HepG2 (cell line): Measurements from ENCODE around the gene ZNF343. TPM values are rescaled to one million over a fixed set of nuclear protein-coding genes. Genes with fewer than 3 reads are reported as not detected.
A peak's percentile ranks its signal among the peaks of the same experiment; 100 is the strongest.

Source experiments
- ATAC-seq: fragments of 200-7000 bp; cut with Tn5 transposase; 3 replicates; pipeline ENCODE4 v1.9.1; 2020; ENCODE audit warnings: mild to moderate bottlenecking, moderate library complexity
- BruUV-seq: library from RNA; stranded (reverse); fragments of 400-500 nt; replicated peaks from 2 replicates; lab custom pipeline; 2021; lab: Mats Ljungman, UMichigan
- CTCF ChIA-PET: fragments of 300-600 bp; formaldehyde crosslinking; extraction: SDS; loops from one replicate; lab custom pipeline; 2021; ENCODE audit warnings: low total read pairs, inconsistent platforms, low intra/inter-chr PET ratio; lab: Yijun Ruan, JAX
- POLR2A ChIA-PET: fragments of 350-600 bp; sonication (Branson Sonifier 250); formaldehyde crosslinking; loops from one replicate; lab custom pipeline; 2020; ENCODE audit warnings: antibody characterized with exemption, inconsistent platforms; lab: Yijun Ruan, JAX
- DNase-seq: peaks from one replicate; pipeline ENCODE4 v3.0.0-alpha.2; 2015; ENCODE audit warnings: low spot score
- FAIRE-seq: peaks from 3 replicates; lab custom pipeline; 2011; peaks lifted over from hg19 to GRCh38; lab: Jason Lieb, UNC
- H2AFZ ChIP-seq: one replicate; pipeline ENCODE4 v1.6.1; 2011; ENCODE audit warnings: low read length, inconsistent platforms
- H3K27ac ChIP-seq: fragments of 300-600 bp; 3 replicates; pipeline ENCODE4 v1.8.0; 2011; ENCODE audit warnings: mixed run types, mild to moderate bottlenecking, mixed read lengths, low read length, inconsistent platforms; ENCODE audit not compliant: insufficient read depth; ENCODE audit errors: extremely low read length
- H3K27me3 ChIP-seq, 2 experiments: fragments of 200-600 bp in 1 of 2; 2 replicates in 1 of 2; 3 replicates in 1 of 2; pipeline versions ENCODE4 v1.6.0 to v1.8.0; 2011; ENCODE audit warnings: low read length in 2 of 2, mild to moderate bottlenecking in 2 of 2, moderate library complexity in 2 of 2, inconsistent platforms in 1 of 2; ENCODE audit not compliant: insufficient read depth in 2 of 2, control insufficient read depth in 1 of 2
- H3K36me3 ChIP-seq, 2 experiments: fragments of 200-600 bp in 1 of 2; replicated peaks in 1 of 2; 2 replicates in 1 of 2; 3 replicates in 1 of 2; pipeline versions ENCODE4 v1.5.1 to v1.8.0; 2011; ENCODE audit warnings: low read length in 2 of 2, inconsistent platforms in 1 of 2; ENCODE audit not compliant: insufficient read depth in 2 of 2, control insufficient read depth in 1 of 2
- H3K4me1 ChIP-seq: 2 replicates; pipeline ENCODE4 v1.5.1; 2012; ENCODE audit warnings: low read length, inconsistent platforms; ENCODE audit not compliant: insufficient read depth
- H3K4me2 ChIP-seq: 2 replicates; pipeline ENCODE4 v1.6.0; 2011; ENCODE audit warnings: low read depth, low read length, inconsistent platforms
- H3K4me3 ChIP-seq, 3 experiments: fragments of 200-600 bp in 1 of 3; sonication (generic), shearing (Covaris generic) in 1 of 3; replicated peaks in 1 of 3; 2 replicates each; pipeline ENCODE4 v1.5.1; 2011 to 2016; ENCODE audit warnings: low read length in 3 of 3, inconsistent platforms in 2 of 3, low read depth in 2 of 3, mild to moderate bottlenecking in 2 of 3, control low read depth in 1 of 3, mixed read lengths in 1 of 3; ENCODE audit not compliant: insufficient read depth in 1 of 3
- H3K79me2 ChIP-seq: one replicate; pipeline ENCODE4 v1.6.1; 2011; ENCODE audit warnings: low read length, inconsistent platforms; ENCODE audit not compliant: insufficient read depth
- H3K9ac ChIP-seq: 2 replicates; pipeline ENCODE4 v1.6.0; 2011; ENCODE audit warnings: mild to moderate bottlenecking, low read depth, low read length, inconsistent platforms; ENCODE audit not compliant: insufficient read depth
- H3K9me3 ChIP-seq: 2 replicates; pipeline ENCODE4 v1.5.1; 2012; ENCODE audit warnings: mild to moderate bottlenecking, low read length
- H4K20me1 ChIP-seq: 2 replicates; pipeline ENCODE4 v1.6.0; 2011; ENCODE audit warnings: inconsistent platforms, mild to moderate bottlenecking, low read length, moderate library complexity; ENCODE audit not compliant: insufficient read depth
- CCDC6 ChIP-seq: sonication (generic); formaldehyde crosslinking; IDR thresholded peaks from 2 replicates; pipeline ENCODE4 v1.8.1; 2022; ENCODE audit warnings: mild to moderate bottlenecking, missing genetic modification reagents, moderate library complexity
- MAFF ChIP-seq: IDR thresholded peaks from 2 replicates; pipeline ENCODE4 v1.6.1; 2011; ENCODE audit warnings: low read depth, low read length, improper control_type of control experiment
- NFE2L2 ChIP-seq: fragments of 150-350 bp; IDR thresholded peaks from 2 replicates; pipeline ENCODE4 v1.6.1; 2014; ENCODE audit warnings: low read length
- PRDM15 ChIP-seq: sonication (generic); formaldehyde crosslinking; IDR thresholded peaks from 2 replicates; pipeline ENCODE4 v1.4.0; 2020; ENCODE audit warnings: missing genetic modification reagents
- ZNF407 ChIP-seq: sonication (generic); formaldehyde crosslinking; IDR thresholded peaks from one replicate; pipeline ENCODE4 v1.5.1; 2020; ENCODE audit warnings: mild to moderate bottlenecking, missing genetic modification reagents; ENCODE audit errors: not compliant biosample characterization
- ZNF639 ChIP-seq: conservative IDR thresholded peaks from 2 replicates; pipeline ENCODE4 v1.6.1; 2018; ENCODE audit warnings: missing genetic modification reagents
- ZNF891 ChIP-seq: sonication (generic); formaldehyde crosslinking; IDR thresholded peaks from 2 replicates; pipeline ENCODE4 v1.5.0; 2020; ENCODE audit warnings: mild to moderate bottlenecking, missing genetic modification reagents
- WGBS: methylation state at CpG from one replicate; pipeline ENCODE4 v1.1.6; 2017; ENCODE audit warnings: low lambda C conversion rate; 5-methylcytosine and 5-hydroxymethylcytosine counted together
- in situ Hi-C: cut with HindIII; loops from 2 replicates; pipeline ENCODE4 v1.10.0; 2017; ENCODE audit warnings: low pct_unique_long_range_greater_than_20kb; ENCODE audit not compliant: extremely low pct_ligation_motif_present
- intact Hi-C: fragments of 100-400 bp; cut with micrococcal nuclease; formaldehyde crosslinking; loops from one replicate; pipeline ENCODE4 v1.10.0; 2022; ENCODE audit not compliant: unreplicated experiment
- polyA plus RNA-seq, 8 experiments: library from polyadenylated mRNA; depleted of rRNA in 3 of 8; stranded (reverse) in 7 of 8; unstranded in 1 of 8; fragments of >200 nt; fragmentation: Illumina TruSeq in 4 of 8; extraction: Trizol in 4 of 8; gene quantifications; 2 replicates each; pipeline versions ENCODE4 v1.2.1 to v1.2.3, GENCODE V29; 2011 to 2016; ENCODE audit warnings: low read depth in 4 of 8, missing spikeins in 1 of 8, mixed read lengths in 1 of 8; ENCODE audit not compliant: insufficient read depth in 1 of 8
- total RNA-seq, 5 experiments: library from RNA; depleted of rRNA; stranded (reverse); fragments of >200 nt; fragmentation: Illumina TruSeq; extraction: Trizol; gene quantifications; 2 replicates each; pipeline ENCODE4 v1.2.3, GENCODE V29; 2016; ENCODE audit warnings: low read depth in 1 of 5

The ZNF343 gene
- total and polyA plus RNA-seq, 2 of the 13 experiments (the other 11 are each of a cell fraction or from before 2014, with no cell fraction given): 16.4 to 22.1 TPM

GRCh38 chr20:2542361-2542760 lies 33.6 kb upstream of the ZNF343 start:
- Histone ChIP-seq H3K36me3 (no peaks in the 10 kb centered on the region), H3K9ac (no peak overlapping the region), H3K9me3 (no peaks in the 10 kb centered on the region), H3K4me1 (peaks cover 14% of the 10 kb centered on the region), H3K4me3 (no peak overlapping the region), H3K27me3 (peaks cover 11 to 23% of the 10 kb centered on the region in 2 experiments; a peak in 4 of 5 replicates), H2AFZ (no peak overlapping the region), H4K20me1 (no peaks in the 10 kb centered on the region), H3K4me2 (no peak overlapping the region), H3K27ac (no peak overlapping the region), H3K79me2 (no peaks in the 10 kb centered on the region)
- ChIA-PET POLR2A (no interaction called here), CTCF (no interaction called here)
- ATAC-seq (no peak), DNase-seq (no peak), FAIRE-seq (no peak)
- BruUV-seq: no TSS peak
- intact Hi-C loops: no loop called here
- 45% methylated on average over 4 of the region's 4 CpGs for WGBS
- in situ Hi-C loops: no loop called here
- TF ChIP-seq MAFF: peak; percentile 61
- TF ChIP-seq ZNF407 (CRISPR knock-in tag): no peak
- no peak for TF ChIP-seq ZNF891 (CRISPR knock-in tag)
- no peak for TF ChIP-seq PRDM15
- no peak for TF ChIP-seq NFE2L2
- no peak for TF ChIP-seq ZNF639 (CRISPR knock-in tag)
- no peak for TF ChIP-seq CCDC6
